ENCODE results near the gene KREMEN1. TPM values are rescaled to one million over a fixed set of nuclear protein-coding genes. Genes with fewer than 3 reads are reported as not detected.

KREMEN1 gene
- total RNA-seq, 1 experiment from 2014 or later = 2.7 TPM

DNA sequence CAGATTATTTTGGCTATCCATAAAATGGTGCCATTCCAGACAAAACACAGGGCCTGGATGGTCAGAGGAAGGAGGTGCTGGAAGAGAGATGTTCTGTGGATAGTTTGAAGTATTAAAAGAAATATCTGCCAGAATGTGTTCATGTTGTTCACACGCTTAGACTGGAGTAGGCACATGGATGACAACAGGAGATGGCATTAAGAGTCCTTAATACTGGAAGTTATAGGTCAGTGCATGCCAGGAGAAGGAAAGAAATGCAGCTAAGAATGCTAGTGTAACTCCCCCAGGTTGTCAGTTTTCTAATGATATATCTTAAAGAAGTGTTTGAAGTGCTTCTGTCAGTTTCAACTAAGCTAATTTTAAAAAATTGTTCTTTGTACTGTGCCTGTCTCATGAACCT, 20.2 kb downstream of the KREMEN1 start:
- Histone ChIP-seq H3K79me2 (ENCODE audit: low read length) (no peaks in the 10 kb centered on the region), H3K9ac (ENCODE audit: low read length) (no peak overlapping the region), H3K27me3 (ENCODE audit: low read length) (no peaks in the 10 kb centered on the region), H3F3A (ENCODE audit: low read length, unreplicated experiment) (no peaks in the 10 kb centered on the region), H3K4me1 (ENCODE audit: insufficient read depth, low read length) (peaks cover 10% of the 10 kb centered on the region), H3K4me2 (ENCODE audit: low read length) (no peak overlapping the region), H3K9me2 (replicated peaks; ENCODE audit: low read length) (no peaks in the 10 kb centered on the region), H3K27ac (ENCODE audit: low read length) (no peak overlapping the region), H2AFZ (ENCODE audit: low read length) (no peak overlapping the region), H3K36me3 (ENCODE audit: low read depth, low read length) (no peaks in the 10 kb centered on the region), H3K9me3 (ENCODE audit: low read length) (no peaks in the 10 kb centered on the region), H4K20me1 (ENCODE audit: low read length) (no peaks in the 10 kb centered on the region), H3K4me3 (ENCODE audit: low read length) (no peak overlapping the region)
- POLR2A ChIA-PET (ENCODE audit: unreplicated experiment) = no interaction called here
- intact Hi-C loops (cut with micrococcal nuclease) = no loop called here
- TF ChIP-seq EZH2phosphoT487 (IDR thresholded peaks at IDR 0.05; ENCODE audit: borderline replicate concordance, low read length) = no peak
- no peak for TF ChIP-seq EZH2 (IDR thresholded peaks at IDR 0.05; ENCODE audit: low read length, unreplicated experiment)
- TF ChIP-seq, protein P1, sequence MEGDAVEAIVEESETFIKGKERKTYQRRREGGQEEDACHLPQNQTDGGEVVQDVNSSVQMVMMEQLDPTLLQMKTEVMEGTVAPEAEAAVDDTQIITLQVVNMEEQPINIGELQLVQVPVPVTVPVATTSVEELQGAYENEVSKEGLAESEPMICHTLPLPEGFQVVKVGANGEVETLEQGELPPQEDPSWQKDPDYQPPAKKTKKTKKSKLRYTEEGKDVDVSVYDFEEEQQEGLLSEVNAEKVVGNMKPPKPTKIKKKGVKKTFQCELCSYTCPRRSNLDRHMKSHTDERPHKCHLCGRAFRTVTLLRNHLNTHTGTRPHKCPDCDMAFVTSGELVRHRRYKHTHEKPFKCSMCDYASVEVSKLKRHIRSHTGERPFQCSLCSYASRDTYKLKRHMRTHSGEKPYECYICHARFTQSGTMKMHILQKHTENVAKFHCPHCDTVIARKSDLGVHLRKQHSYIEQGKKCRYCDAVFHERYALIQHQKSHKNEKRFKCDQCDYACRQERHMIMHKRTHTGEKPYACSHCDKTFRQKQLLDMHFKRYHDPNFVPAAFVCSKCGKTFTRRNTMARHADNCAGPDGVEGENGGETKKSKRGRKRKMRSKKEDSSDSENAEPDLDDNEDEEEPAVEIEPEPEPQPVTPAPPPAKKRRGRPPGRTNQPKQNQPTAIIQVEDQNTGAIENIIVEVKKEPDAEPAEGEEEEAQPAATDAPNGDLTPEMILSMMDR (conservative IDR thresholded peaks at IDR 0.05; ENCODE audit: low read depth, low read length) = no peak
- CTCF ChIA-PET = no interaction called here
- ATAC-seq (no peak), DNase-seq (no peak)
- BruUV-seq (replicated peaks) = no TSS peak

DNA sequence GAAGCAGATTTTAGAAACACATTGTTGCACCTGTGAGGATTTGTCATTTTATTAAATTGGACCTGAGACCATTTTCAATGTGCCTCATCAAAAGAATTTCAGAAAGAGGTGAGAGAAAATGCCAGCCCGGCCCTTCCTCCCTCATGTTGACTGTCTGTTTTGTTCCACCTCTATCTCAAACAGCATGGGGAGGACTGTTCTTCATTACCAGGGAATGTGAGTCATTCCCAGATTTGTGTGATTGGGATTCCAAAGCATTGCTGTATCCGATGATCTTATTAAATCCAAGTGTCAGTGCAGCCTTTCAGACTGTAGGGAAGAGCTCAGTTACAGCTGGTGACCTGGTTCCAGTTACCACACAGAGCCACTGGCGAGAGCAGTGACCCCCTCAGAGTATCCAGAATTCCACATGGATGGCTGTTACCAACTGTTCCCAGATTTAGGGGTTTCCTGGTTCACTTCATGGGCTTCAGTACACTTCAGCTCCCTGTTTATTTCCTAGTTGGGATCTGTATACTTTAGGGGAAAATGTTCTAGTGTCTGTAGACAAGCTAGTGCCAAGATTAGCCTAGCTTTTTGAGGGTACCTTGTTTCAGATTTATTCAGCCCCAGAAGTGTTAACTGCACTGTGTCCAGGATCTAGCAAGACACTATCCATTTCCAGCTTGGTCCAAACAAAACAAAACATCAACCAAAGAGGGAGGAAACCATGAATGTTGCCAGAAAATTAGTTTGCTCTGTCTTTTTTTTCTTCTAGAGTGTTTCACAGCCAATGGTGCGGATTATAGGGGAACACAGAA, 20.9 kb downstream of the KREMEN1 start:
- no TSS peak for BruUV-seq (replicated peaks)
- Histone ChIP-seq H3K27me3 (ENCODE audit: low read length) (no peaks in the 10 kb centered on the region), H3K79me2 (ENCODE audit: low read length) (no peaks in the 10 kb centered on the region), H2AFZ (ENCODE audit: low read length) (no peak overlapping the region), H3K4me3 (ENCODE audit: low read length) (no peak overlapping the region), H3K4me1 (ENCODE audit: insufficient read depth, low read length) (peaks cover 10% of the 10 kb centered on the region), H3K9me2 (replicated peaks; ENCODE audit: low read length) (no peaks in the 10 kb centered on the region), H3K9ac (ENCODE audit: low read length) (no peak overlapping the region), H3K36me3 (ENCODE audit: low read depth, low read length) (no peaks in the 10 kb centered on the region), H3K27ac (ENCODE audit: low read length) (no peak overlapping the region), H3K4me2 (ENCODE audit: low read length) (no peak overlapping the region), H4K20me1 (ENCODE audit: low read length) (no peaks in the 10 kb centered on the region), H3K9me3 (ENCODE audit: low read length) (no peaks in the 10 kb centered on the region), H3F3A (ENCODE audit: low read length, unreplicated experiment) (no peaks in the 10 kb centered on the region)
- no peak for TF ChIP-seq EZH2phosphoT487 (IDR thresholded peaks at IDR 0.05; ENCODE audit: borderline replicate concordance, low read length)
- TF ChIP-seq EZH2 (IDR thresholded peaks at IDR 0.05; ENCODE audit: low read length, unreplicated experiment) = no peak
- TF ChIP-seq, protein P1 (conservative IDR thresholded peaks at IDR 0.05; ENCODE audit: low read depth, low read length) = no peak
- intact Hi-C loops (cut with micrococcal nuclease) = no loop called here
- ATAC-seq (no peak), DNase-seq (no peak)
- ChIA-PET CTCF (no interaction called here), POLR2A (ENCODE audit: unreplicated experiment) (no interaction called here)

DNA sequence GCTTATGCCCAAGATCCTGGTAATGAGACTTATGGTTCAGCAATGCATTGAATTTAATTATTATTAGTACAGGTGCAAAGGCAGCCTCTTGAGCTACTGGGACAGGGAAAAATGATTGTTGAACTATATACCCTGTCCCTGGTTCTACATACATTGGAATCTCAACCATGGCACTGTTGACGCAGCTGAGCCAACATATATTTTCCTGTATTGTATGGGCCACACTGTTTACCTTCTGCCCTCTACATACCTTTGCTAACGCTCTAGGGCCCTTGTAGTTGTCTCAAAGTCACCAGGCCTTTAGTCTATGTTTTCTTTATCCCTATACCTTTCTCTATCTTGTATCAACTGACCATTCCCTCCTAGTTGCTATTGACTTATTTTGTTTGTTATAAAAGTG, 22.6 kb downstream of the KREMEN1 start:
- TF ChIP-seq, protein P1 (conservative IDR thresholded peaks at IDR 0.05; ENCODE audit: low read depth, low read length) = no peak
- TF ChIP-seq EZH2phosphoT487 (IDR thresholded peaks at IDR 0.05; ENCODE audit: borderline replicate concordance, low read length) (no peak), EZH2 (IDR thresholded peaks at IDR 0.05; ENCODE audit: low read length, unreplicated experiment) (no peak)
- Histone ChIP-seq H3K79me2 (ENCODE audit: low read length) (no peaks in the 10 kb centered on the region), H3K36me3 (ENCODE audit: low read depth, low read length) (no peaks in the 10 kb centered on the region), H3K4me1 (ENCODE audit: insufficient read depth, low read length) (peaks cover 10% of the 10 kb centered on the region), H3K4me2 (ENCODE audit: low read length) (no peak overlapping the region), H2AFZ (ENCODE audit: low read length) (no peak overlapping the region), H3K27me3 (ENCODE audit: low read length) (no peaks in the 10 kb centered on the region), H3K9me2 (replicated peaks; ENCODE audit: low read length) (no peaks in the 10 kb centered on the region), H3K9me3 (ENCODE audit: low read length) (no peaks in the 10 kb centered on the region), H3F3A (ENCODE audit: low read length, unreplicated experiment) (no peaks in the 10 kb centered on the region), H3K9ac (ENCODE audit: low read length) (no peak overlapping the region), H3K27ac (ENCODE audit: low read length) (no peak overlapping the region), H4K20me1 (ENCODE audit: low read length) (no peaks in the 10 kb centered on the region), H3K4me3 (ENCODE audit: low read length) (no peak overlapping the region)
- POLR2A ChIA-PET (ENCODE audit: unreplicated experiment) = no interaction called here
- no TSS peak for BruUV-seq (replicated peaks)
- CTCF ChIA-PET = no interaction called here
- no peak for ATAC-seq
- intact Hi-C loops (cut with micrococcal nuclease) = no loop called here
- DNase-seq = no peak

All from PC-3 (cell line).